K562 (cell line): ENCODE measurements around the gene NCMAP. TPM values are rescaled to one million over a fixed set of nuclear protein-coding genes. Genes with fewer than 3 reads are reported as not detected.
A peak's percentile ranks its signal among the peaks of the same experiment; 100 is the strongest.

Experiments
- ATAC-seq: fragments of 200-7000 bp; cut with Tn5 transposase; 3 replicates; pipeline ENCODE4 v1.9.1; 2020; ENCODE audit warnings: moderate library complexity
- BruUV-seq: library from RNA; stranded (reverse); fragments of 400-500 nt; replicated peaks from 2 replicates; lab custom pipeline; 2021; lab: Mats Ljungman, UMichigan
- CTCF ChIA-PET: fragments of 300-600 bp; formaldehyde crosslinking; extraction: SDS; loops from one replicate; lab custom pipeline; 2021; ENCODE audit warnings: low intra/inter-chr PET ratio; lab: Yijun Ruan, JAX
- POLR2A ChIA-PET: fragments of 300-600, 350-650 bp; sonication (Branson Sonifier 250); formaldehyde crosslinking; extraction: SDS; loops from one replicate; lab custom pipeline; 2021; ENCODE audit warnings: antibody characterized with exemption, inconsistent platforms; lab: Yijun Ruan, JAX
- DNase-seq, 4 experiments: peaks; one replicate each; pipeline versions ENCODE4 v3.0.0 to v3.0.0-alpha.2; 2011 to 2018; ENCODE audit warnings: low spot score in 3 of 4, mixed read lengths in 3 of 4; ENCODE audit errors: extremely low read depth in 1 of 4
- FAIRE-seq: peaks from 2 replicates; lab custom pipeline; 2011; peaks lifted over from hg19 to GRCh38; lab: Jason Lieb, UNC
- H2AFZ ChIP-seq: 2 replicates; pipeline ENCODE4 v1.6.0; 2011; ENCODE audit warnings: low read depth, low read length, control low read depth, inconsistent platforms
- H3K27ac ChIP-seq: fragments of 200-600 bp; 3 replicates; pipeline ENCODE4 v1.8.0; 2011; ENCODE audit warnings: low read depth, mild to moderate bottlenecking, control low read depth, inconsistent platforms, low read length, moderate library complexity, mixed read lengths; ENCODE audit errors: extremely low read depth
- H3K27me3 ChIP-seq, 2 experiments: fragments of 300-600 bp in 1 of 2; 2 replicates in 1 of 2; 3 replicates in 1 of 2; pipeline versions ENCODE4 v1.6.0 to v1.8.0; 2011; ENCODE audit warnings: inconsistent platforms in 2 of 2, low read length in 2 of 2, mild to moderate bottlenecking in 1 of 2, mixed read lengths in 1 of 2, moderate library complexity in 1 of 2; ENCODE audit not compliant: control insufficient read depth in 2 of 2, insufficient read depth in 2 of 2
- H3K36me3 ChIP-seq: fragments of 300-600 bp; 3 replicates; pipeline ENCODE4 v1.8.0; 2011; ENCODE audit warnings: mild to moderate bottlenecking, low read length, inconsistent platforms; ENCODE audit not compliant: control insufficient read depth, insufficient read depth
- H3K4me1 ChIP-seq, 2 experiments: fragments of 200-600 bp in 1 of 2; replicated peaks in 1 of 2; 2 replicates in 1 of 2; 3 replicates in 1 of 2; pipeline versions ENCODE4 v1.5.1 to v1.8.0; 2011; ENCODE audit warnings: inconsistent platforms in 2 of 2, low read length in 2 of 2, mild to moderate bottlenecking in 1 of 2, mixed read lengths in 1 of 2, moderate library complexity in 1 of 2; ENCODE audit not compliant: control insufficient read depth in 2 of 2, insufficient read depth in 2 of 2
- H3K4me2 ChIP-seq: 2 replicates; pipeline ENCODE4 v1.6.1; 2011; ENCODE audit warnings: low read length, control low read depth, inconsistent platforms, mixed read lengths; ENCODE audit not compliant: insufficient read depth
- H3K4me3 ChIP-seq: fragments of 200-600 bp; sonication (generic), shearing (Covaris generic); 2 replicates; pipeline ENCODE4 v1.5.1; 2016; ENCODE audit warnings: control low read depth, inconsistent platforms
- H3K79me2 ChIP-seq: fragments of 200-600 bp; 3 replicates; pipeline ENCODE4 v1.8.0; 2011; ENCODE audit warnings: low read length, inconsistent platforms; ENCODE audit not compliant: control insufficient read depth, insufficient read depth
- H3K9ac ChIP-seq, 2 experiments: 2 replicates each; pipeline versions ENCODE4 v1.6.0 to v1.6.1; 2011; ENCODE audit warnings: low read depth in 2 of 2, low read length in 2 of 2, control low read depth in 1 of 2, inconsistent platforms in 1 of 2, mild to moderate bottlenecking in 1 of 2, mixed read lengths in 1 of 2; ENCODE audit not compliant: insufficient read depth in 1 of 2
- H3K9me1 ChIP-seq: one replicate; pipeline ENCODE4 v1.6.0; 2011; ENCODE audit warnings: inconsistent platforms, mild to moderate bottlenecking, low read length, moderate library complexity; ENCODE audit not compliant: control insufficient read depth, insufficient read depth
- H3K9me3 ChIP-seq: replicated peaks from 2 replicates; pipeline ENCODE4 v1.5.1; 2011; ENCODE audit warnings: low read depth, low read length, inconsistent platforms; ENCODE audit not compliant: control insufficient read depth, insufficient read depth
- H4K20me1 ChIP-seq: replicated peaks from 2 replicates; pipeline ENCODE4 v1.6.1; 2011; ENCODE audit warnings: low read length, inconsistent platforms, mixed read lengths; ENCODE audit not compliant: control insufficient read depth, insufficient read depth
- BRCA1 ChIP-seq, 2 experiments: fragments of 450-650 bp in 1 of 2; sonication (generic) in 1 of 2; formaldehyde crosslinking in 1 of 2; IDR thresholded peaks; 2 replicates each; pipeline versions ENCODE4 v1.5.0 to v1.6.1; 2017 to 2020; ENCODE audit warnings: mild to moderate bottlenecking in 1 of 2, missing genetic modification reagents in 1 of 2
- BRD4 ChIP-seq: fragments of 200-600 bp; sonication (generic); IDR thresholded peaks from 2 replicates; pipeline ENCODE4 v1.6.1; 2017; ENCODE audit warnings: inconsistent platforms
- CREB1 ChIP-seq, 2 experiments: sonication (generic) in 1 of 2; formaldehyde crosslinking in 1 of 2; IDR thresholded peaks; 2 replicates each; pipeline versions ENCODE4 v1.6.1 to v1.8.0; 2012 to 2022; ENCODE audit warnings: inconsistent platforms in 1 of 2, mild to moderate bottlenecking in 1 of 2, missing genetic modification reagents in 1 of 2, moderate library complexity in 1 of 2
- DMBX1 ChIP-seq: fragments of 250-450 bp; sonication (Bioruptor Pico); IDR thresholded peaks from 2 replicates; pipeline ENCODE4 v1.8.0; 2022; ENCODE audit warnings: inconsistent platforms, mild to moderate bottlenecking, moderate library complexity, borderline replicate concordance
- EGR1 ChIP-seq: fragments of 450-650 bp; conservative IDR thresholded peaks from 2 replicates; pipeline ENCODE4 v1.6.1; 2017; ENCODE audit warnings: mild to moderate bottlenecking
- EZH2 ChIP-seq: IDR thresholded peaks from 2 replicates; pipeline ENCODE4 v1.6.1; 2012; ENCODE audit warnings: low read depth, mild to moderate bottlenecking, inconsistent platforms, low read length, borderline replicate concordance
- FOSL1 ChIP-seq: fragments of 200-800 bp; sonication (Bioruptor generic); conservative IDR thresholded peaks from 2 replicates; pipeline ENCODE4 v1.6.1; 2016; ENCODE audit warnings: missing genetic modification characterization, missing compliant biosample characterization
- JUNB ChIP-seq: fragments of 450-650 bp; formaldehyde crosslinking; conservative IDR thresholded peaks from 2 replicates; pipeline ENCODE4 v1.4.0; 2020; ENCODE audit warnings: mild to moderate bottlenecking
- MYC ChIP-seq, 2 experiments: fragments of 250-450 bp in 1 of 2; sonication (Bioruptor Pico) in 1 of 2; IDR thresholded peaks; 2 replicates each; pipeline versions ENCODE4 v1.5.1 to v1.6.1; 2012 to 2021; ENCODE audit warnings: low read depth in 2 of 2, borderline replicate concordance in 1 of 2, improper control_type of control experiment in 1 of 2, low read length in 1 of 2, mild to moderate bottlenecking in 1 of 2, moderate library complexity in 1 of 2
- NFYB ChIP-seq: IDR thresholded peaks from 2 replicates; pipeline ENCODE4 v1.6.1; 2011; ENCODE audit warnings: mild to moderate bottlenecking, moderate library complexity; ENCODE audit not compliant: insufficient read length; ENCODE audit errors: extremely low read depth
- NR2C2 ChIP-seq, 2 experiments: fragments of 200-800 bp in 1 of 2; sonication (Bioruptor generic) in 1 of 2; sonication (generic) in 1 of 2; formaldehyde crosslinking in 1 of 2; IDR thresholded peaks; 2 replicates each; pipeline versions ENCODE4 v1.6.1 to v1.8.0; 2016 to 2022; ENCODE audit warnings: mild to moderate bottlenecking in 1 of 2, missing compliant biosample characterization in 1 of 2, missing genetic modification characterization in 1 of 2, missing genetic modification reagents in 1 of 2
- NR4A1 ChIP-seq, 2 experiments: fragments of 250-450 bp in 1 of 2; fragments of 450-650 bp in 1 of 2; sonication (Bioruptor Pico) in 1 of 2; IDR thresholded peaks; 2 replicates each; pipeline versions ENCODE4 v1.4.0 to v1.6.1; 2016 to 2020; ENCODE audit warnings: mild to moderate bottlenecking in 2 of 2, missing compliant biosample characterization in 1 of 2, missing genetic modification characterization in 1 of 2, moderate library complexity in 1 of 2
- TRIM24 ChIP-seq, 2 experiments: fragments of 450-650 bp; IDR thresholded peaks; 2 replicates each; pipeline ENCODE4 v1.6.1; 2016
- YY1 ChIP-seq, 3 experiments: IDR thresholded peaks; 2 replicates each; pipeline ENCODE4 v1.6.1; 2011; ENCODE audit warnings: low read length in 2 of 3, mild to moderate bottlenecking in 2 of 3, moderate library complexity in 2 of 3, borderline replicate concordance in 1 of 3, control low read depth in 1 of 3, low read depth in 1 of 3; ENCODE audit not compliant: insufficient read depth in 3 of 3, insufficient replicate concordance in 2 of 3, control insufficient read depth in 1 of 3, insufficient read length in 1 of 3; ENCODE audit errors: extremely low read depth in 1 of 3
- ZNF263 ChIP-seq: sonication (generic); formaldehyde crosslinking; IDR thresholded peaks from 2 replicates; pipeline ENCODE4 v1.8.0; 2022; ENCODE audit warnings: mild to moderate bottlenecking, missing genetic modification reagents, borderline replicate concordance
- WGBS: fragments of 100-300 bp; shearing (Covaris generic); methylation state at CpG from one replicate; pipeline ENCODE4 v1.1.6; 2016; ENCODE audit warnings: low coverage, mixed read lengths; ENCODE audit not compliant: insufficient coverage; ENCODE audit errors: missing lambda C conversion rate; 5-methylcytosine and 5-hydroxymethylcytosine counted together
- in situ Hi-C: fragments of 300-500 bp; cut with MboI; formaldehyde crosslinking; loops from 4 replicates; pipeline ENCODE4 v1.15.0; 2018; ENCODE audit warnings: inconsistent platforms, mixed read lengths
- intact Hi-C: fragments of 100-400 bp; cut with micrococcal nuclease; formaldehyde crosslinking; loops from 2 replicates; pipeline ENCODE4 v1.14.2; 2022
- polyA plus RNA-seq, 8 experiments: library from polyadenylated mRNA; depleted of rRNA in 4 of 8; stranded (reverse) in 5 of 8; unstranded in 3 of 8; fragments of >200 nt; fragmentation: Nextera tagmentation in 2 of 8; fragmentation: Illumina TruSeq in 1 of 8; extraction: Ambion mirVana in 2 of 8; extraction: Trizol in 1 of 8; gene quantifications; 2 replicates each; pipeline versions ENCODE4 v1.2.1 to v1.2.3, GENCODE V29; 2011 to 2014; ENCODE audit warnings: inconsistent platforms in 1 of 8, missing spikeins in 1 of 8
- total RNA-seq, 7 experiments: library from RNA; depleted of rRNA in 6 of 7; stranded (reverse); fragments of >200 nt in 6 of 7; fragmentation: Illumina TruSeq in 2 of 7; extraction: Trizol in 2 of 7; gene quantifications; 2 replicates each; pipeline versions ENCODE4 v1.2.1 to v1.2.3, GENCODE V29; 2011 to 2021; ENCODE audit warnings: low replicate concordance in 1 of 7
- TF ChIP-seq, protein P1 (sequence below): IDR thresholded peaks from 2 replicates; pipeline ENCODE4 v1.6.1; 2011; ENCODE audit warnings: borderline replicate concordance, low read depth, mild to moderate bottlenecking, moderate library complexity, low read length; ENCODE audit not compliant: insufficient read depth, poor library complexity, severe bottlenecking
- TF ChIP-seq, protein P2 (sequence below): IDR thresholded peaks from 2 replicates; pipeline ENCODE4 v1.6.1; 2014; ENCODE audit warnings: antibody characterized with exemption

NCMAP gene
- total and polyA plus RNA-seq, 9 of the 15 experiments (the other 6 are each of a cell fraction or from before 2014, with no cell fraction given) = 0.03 TPM; not detected in 8

DNA sequence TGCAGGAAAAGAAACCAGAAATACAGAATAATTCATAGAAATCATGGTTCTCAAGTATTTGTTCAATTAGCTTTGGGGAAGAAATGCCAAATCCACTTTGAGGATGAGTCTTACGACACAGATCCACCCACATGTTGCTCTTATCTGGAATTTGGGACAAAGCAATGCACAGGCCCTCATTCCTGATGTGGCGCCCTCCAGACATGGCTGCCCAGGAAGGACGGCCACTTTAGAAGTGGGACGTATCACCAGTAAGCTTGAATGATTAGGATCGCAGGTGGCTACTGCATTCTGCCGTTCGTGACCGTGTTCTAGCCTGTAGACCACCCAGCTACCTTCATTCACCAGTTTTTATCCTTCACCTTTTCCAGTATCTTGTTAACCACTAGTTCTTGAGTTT is 20.1 kb upstream of the NCMAP start:
- in situ Hi-C loops = no loop called here
- FAIRE-seq = no peak
- TF ChIP-seq EZH2 (no peak), NR4A1 (CRISPR knock-in tag; IDR thresholded peaks at IDR 0.05) (no peak), NR4A1 (tag; IDR thresholded peaks at IDR 0.05) (peak; percentile 34; the same call in 1 of the 2 replicates), FOSL1 (tag) (no peak), NR2C2 (CRISPR knock-in tag; IDR thresholded peaks at IDR 0.05) (no peak), NR2C2 (tag; IDR thresholded peaks at IDR 0.05) (no peak), NFYB (no peak), ZNF263 (no peak), DMBX1 (CRISPR knock-in tag) (no peak), BRCA1 (IDR thresholded peaks at IDR 0.05) (no peak), BRCA1 (CRISPR knock-in tag; IDR thresholded peaks at IDR 0.05) (no peak), YY1 (IDR thresholded peaks at IDR 0.05; ENCODE audit: borderline replicate concordance in 1 of 3, control insufficient read depth in 1 of 3, extremely low read depth in 1 of 3, insufficient read depth in 3 of 3, insufficient read length in 1 of 3, insufficient replicate concordance in 2 of 3, low read depth in 1 of 3, low read length in 2 of 3) (peak in 1 of 3 experiments; percentile 53), JUNB (CRISPR knock-in tag) (no peak), BRD4 (no peak), TRIM24 (IDR thresholded peaks at IDR 0.05) (no peak), MYC (IDR thresholded peaks at IDR 0.05; ENCODE audit: low read depth, low read length) (0 out of 2 replicates have a peak, but pooled peaks have one; percentile 23), MYC (CRISPR knock-in tag; IDR thresholded peaks at IDR 0.05; ENCODE audit: borderline replicate concordance, low read depth) (no peak), CREB1 (IDR thresholded peaks at IDR 0.05) (no peak), CREB1 (CRISPR knock-in tag; IDR thresholded peaks at IDR 0.05) (no peak), EGR1 (peak; percentile 44)
- TF ChIP-seq, protein P1, sequence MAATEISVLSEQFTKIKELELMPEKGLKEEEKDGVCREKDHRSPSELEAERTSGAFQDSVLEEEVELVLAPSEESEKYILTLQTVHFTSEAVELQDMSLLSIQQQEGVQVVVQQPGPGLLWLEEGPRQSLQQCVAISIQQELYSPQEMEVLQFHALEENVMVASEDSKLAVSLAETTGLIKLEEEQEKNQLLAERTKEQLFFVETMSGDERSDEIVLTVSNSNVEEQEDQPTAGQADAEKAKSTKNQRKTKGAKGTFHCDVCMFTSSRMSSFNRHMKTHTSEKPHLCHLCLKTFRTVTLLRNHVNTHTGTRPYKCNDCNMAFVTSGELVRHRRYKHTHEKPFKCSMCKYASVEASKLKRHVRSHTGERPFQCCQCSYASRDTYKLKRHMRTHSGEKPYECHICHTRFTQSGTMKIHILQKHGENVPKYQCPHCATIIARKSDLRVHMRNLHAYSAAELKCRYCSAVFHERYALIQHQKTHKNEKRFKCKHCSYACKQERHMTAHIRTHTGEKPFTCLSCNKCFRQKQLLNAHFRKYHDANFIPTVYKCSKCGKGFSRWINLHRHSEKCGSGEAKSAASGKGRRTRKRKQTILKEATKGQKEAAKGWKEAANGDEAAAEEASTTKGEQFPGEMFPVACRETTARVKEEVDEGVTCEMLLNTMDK = no peak
- TF ChIP-seq, protein P2, sequence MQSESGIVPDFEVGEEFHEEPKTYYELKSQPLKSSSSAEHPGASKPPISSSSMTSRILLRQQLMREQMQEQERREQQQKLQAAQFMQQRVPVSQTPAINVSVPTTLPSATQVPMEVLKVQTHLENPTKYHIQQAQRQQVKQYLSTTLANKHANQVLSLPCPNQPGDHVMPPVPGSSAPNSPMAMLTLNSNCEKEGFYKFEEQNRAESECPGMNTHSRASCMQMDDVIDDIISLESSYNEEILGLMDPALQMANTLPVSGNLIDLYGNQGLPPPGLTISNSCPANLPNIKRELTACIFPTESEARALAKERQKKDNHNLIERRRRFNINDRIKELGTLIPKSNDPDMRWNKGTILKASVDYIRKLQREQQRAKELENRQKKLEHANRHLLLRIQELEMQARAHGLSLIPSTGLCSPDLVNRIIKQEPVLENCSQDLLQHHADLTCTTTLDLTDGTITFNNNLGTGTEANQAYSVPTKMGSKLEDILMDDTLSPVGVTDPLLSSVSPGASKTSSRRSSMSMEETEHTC = no peak

More for the DNA sequence above, 20.1 kb upstream of the NCMAP start:
- 40% methylated on average over 8 of the region's 8 CpGs for WGBS
- H3K9me3 ChIP-seq = no peaks in the 10 kb centered on the region
- ATAC-seq (peak; percentile 38; the same call in 2 of the 3 replicates), DNase-seq (peak in 1 of 4 experiments; percentile 16)
- peak overlapping the region; percentile 71 for H2AFZ ChIP-seq
- H3K27me3 ChIP-seq = peaks cover 8 to 11% of the 10 kb centered on the region in 2 experiments; a peak in 4 of 5 replicates
- peaks cover 5 to 15% of the 10 kb centered on the region in 2 experiments; a peak in 4 of 5 replicates for H3K4me1 ChIP-seq
- BruUV-seq = no TSS peak
- H4K20me1 ChIP-seq = no peaks in the 10 kb centered on the region
- H3K9me1 ChIP-seq = no peaks in the 10 kb centered on the region
- peak overlapping the region; percentile 43 for H3K4me2 ChIP-seq
- no peak overlapping the region for H3K27ac ChIP-seq
- ChIA-PET POLR2A (interaction anchor here (0.6 to 1.2 kb wide), 6 partner anchors 9 to 120 kb away, joined by 3 to 4 read pairs (median 4); partner anchors contain the start of gene NIPAL3), CTCF (no interaction called here)
- no peaks in the 10 kb centered on the region for H3K79me2 ChIP-seq
- no peak overlapping the region for H3K4me3 ChIP-seq
- no peaks in the 10 kb centered on the region for H3K36me3 ChIP-seq
- no peak overlapping the region for H3K9ac ChIP-seq
- intact Hi-C loops = loop anchor here (5.0 kb wide), 1 partner anchor 52 kb away; no protein-coding TSS in a partner anchor
